ENCODE data around the gene RNF7. TPM values are rescaled to one million over a fixed set of nuclear protein-coding genes. Genes with fewer than 3 reads are reported as not detected.
"Not testable (repeated sequence)": the region's sequence is repeated elsewhere in the genome, so short reads cannot be mapped to it uniquely, and the experiment has no call there.

The RNF7 gene
- total RNA-seq, 6 experiments from 2014 or later = 31.0 to 41.1 (median 34.2) TPM

- ATAC-seq = no peak
- intact Hi-C loops (cut with DNase I) = no loop called here
- no peak for DNase-seq
- TF ChIP-seq POLR2A (IDR thresholded peaks at IDR 0.05) = no peak
- TF ChIP-seq, protein P1, sequence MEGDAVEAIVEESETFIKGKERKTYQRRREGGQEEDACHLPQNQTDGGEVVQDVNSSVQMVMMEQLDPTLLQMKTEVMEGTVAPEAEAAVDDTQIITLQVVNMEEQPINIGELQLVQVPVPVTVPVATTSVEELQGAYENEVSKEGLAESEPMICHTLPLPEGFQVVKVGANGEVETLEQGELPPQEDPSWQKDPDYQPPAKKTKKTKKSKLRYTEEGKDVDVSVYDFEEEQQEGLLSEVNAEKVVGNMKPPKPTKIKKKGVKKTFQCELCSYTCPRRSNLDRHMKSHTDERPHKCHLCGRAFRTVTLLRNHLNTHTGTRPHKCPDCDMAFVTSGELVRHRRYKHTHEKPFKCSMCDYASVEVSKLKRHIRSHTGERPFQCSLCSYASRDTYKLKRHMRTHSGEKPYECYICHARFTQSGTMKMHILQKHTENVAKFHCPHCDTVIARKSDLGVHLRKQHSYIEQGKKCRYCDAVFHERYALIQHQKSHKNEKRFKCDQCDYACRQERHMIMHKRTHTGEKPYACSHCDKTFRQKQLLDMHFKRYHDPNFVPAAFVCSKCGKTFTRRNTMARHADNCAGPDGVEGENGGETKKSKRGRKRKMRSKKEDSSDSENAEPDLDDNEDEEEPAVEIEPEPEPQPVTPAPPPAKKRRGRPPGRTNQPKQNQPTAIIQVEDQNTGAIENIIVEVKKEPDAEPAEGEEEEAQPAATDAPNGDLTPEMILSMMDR (IDR thresholded peaks at IDR 0.05) = no peak
- no peaks in the 10 kb centered on the region for H3K4me1 ChIP-seq
- no peaks in the 10 kb centered on the region for H3K9me3 ChIP-seq
- 59% methylated on average over 6 of the region's 6 CpGs for WGBS (ENCODE audit: insufficient coverage, low coverage, low lambda C conversion rate, missing lambda C conversion rate)
- no peaks in the 10 kb centered on the region for H3K36me3 ChIP-seq
- H3K27me3 ChIP-seq = no peaks in the 10 kb centered on the region
- H3K4me3 ChIP-seq = no peak overlapping the region
- no peak overlapping the region for H3K27ac ChIP-seq
These were observed 38.2 kb upstream of the RNF7 start for GRCh38 chr3:141699897-141700296.

DNA sequence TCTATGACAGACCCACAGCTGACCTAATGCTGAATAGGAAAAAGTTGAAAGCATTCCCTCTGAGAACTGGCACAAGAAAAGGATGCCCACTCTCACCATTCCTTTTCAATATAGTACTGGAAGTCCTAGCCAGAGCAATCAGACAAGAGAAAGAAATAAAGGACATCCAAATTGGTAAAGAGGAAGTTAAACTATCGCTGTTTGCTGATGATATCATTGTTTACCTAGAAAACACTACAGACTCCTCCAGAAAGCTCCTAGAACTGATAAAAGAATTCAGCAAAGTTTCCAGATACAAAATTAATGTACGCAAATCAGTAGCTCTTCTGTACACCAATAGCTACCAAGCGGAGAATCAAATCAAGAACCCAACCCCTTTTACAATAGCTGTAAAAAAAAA, 34.7 kb upstream of the RNF7 start:
- ATAC-seq; H3K4me3 ChIP-seq; H3K4me1 ChIP-seq; H3K9me3 ChIP-seq; H3K27me3 ChIP-seq; H3K27ac ChIP-seq; DNase-seq; intact Hi-C loops (cut with DNase I); H3K36me3 ChIP-seq: not testable (repeated sequence)
- 74% methylated on average over 3 of the region's 3 CpGs for WGBS (ENCODE audit: insufficient coverage, low coverage, low lambda C conversion rate, missing lambda C conversion rate)

DNA sequence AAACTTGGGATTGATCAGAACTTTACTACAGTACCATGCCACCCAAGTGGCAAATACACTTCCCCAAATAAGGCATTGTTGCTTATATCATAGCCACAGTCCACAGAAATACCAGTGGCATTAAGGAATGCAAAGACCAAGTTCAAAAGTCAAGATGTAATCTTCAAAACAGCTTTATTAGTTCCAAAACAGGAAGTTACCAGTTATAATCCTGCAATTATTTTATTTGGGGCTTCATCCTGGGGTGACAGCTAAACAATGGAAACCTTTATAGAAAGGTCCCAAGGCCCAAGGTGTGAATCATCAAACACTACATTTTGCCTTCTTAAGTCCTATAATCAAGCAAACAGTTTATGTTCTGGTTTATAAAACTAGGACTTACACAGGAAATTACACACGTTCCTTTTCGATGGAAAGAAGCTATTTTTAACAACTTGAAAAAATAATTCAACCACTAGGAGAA, 30.3 kb upstream of the RNF7 start:
- no peak for ATAC-seq
- Histone ChIP-seq H3K36me3 (no peaks in the 10 kb centered on the region), H3K27me3 (no peaks in the 10 kb centered on the region), H3K27ac (no peak overlapping the region), H3K9me3 (no peaks in the 10 kb centered on the region), H3K4me3 (no peak overlapping the region), H3K4me1 (no peaks in the 10 kb centered on the region)
- DNase-seq = no peak
- 39% methylated on average over 2 of the region's 2 CpGs for WGBS (ENCODE audit: insufficient coverage, low coverage, low lambda C conversion rate, missing lambda C conversion rate)
- no peak for TF ChIP-seq POLR2A (IDR thresholded peaks at IDR 0.05)
- TF ChIP-seq, protein P1 (IDR thresholded peaks at IDR 0.05) = no peak
- intact Hi-C loops (cut with DNase I) = no loop called here

- intact Hi-C loops (cut with DNase I) = no loop called here
- no peak for TF ChIP-seq POLR2A (IDR thresholded peaks at IDR 0.05)
- TF ChIP-seq, protein P1 (IDR thresholded peaks at IDR 0.05) = no peak
- Histone ChIP-seq H3K36me3 (no peaks in the 10 kb centered on the region), H3K4me1 (no peaks in the 10 kb centered on the region), H3K4me3 (no peak overlapping the region), H3K9me3 (no peaks in the 10 kb centered on the region), H3K27ac (no peak overlapping the region), H3K27me3 (no peaks in the 10 kb centered on the region)
- ATAC-seq = no peak
- no peak for DNase-seq
- 66% methylated on average over 4 of the region's 4 CpGs for WGBS (ENCODE audit: insufficient coverage, low coverage, low lambda C conversion rate, missing lambda C conversion rate)
These were observed 29.7 kb upstream of the RNF7 start for GRCh38 chr3:141708367-141708766.

GRCh38 chr3:141709126-141709770, 28.9 kb upstream of the RNF7 start:
- Histone ChIP-seq H3K9me3 (no peaks in the 10 kb centered on the region), H3K36me3 (no peaks in the 10 kb centered on the region), H3K4me1 (no peaks in the 10 kb centered on the region), H3K27me3 (no peaks in the 10 kb centered on the region), H3K4me3 (no peak overlapping the region), H3K27ac (no peak overlapping the region)
- ATAC-seq (no peak), DNase-seq (no peak)
- intact Hi-C loops (cut with DNase I) = no loop called here
- 87% methylated on average over 7 of the region's 7 CpGs for WGBS (ENCODE audit: insufficient coverage, low coverage, low lambda C conversion rate, missing lambda C conversion rate)
- TF ChIP-seq POLR2A (IDR thresholded peaks at IDR 0.05) = no peak
- TF ChIP-seq, protein P1 (IDR thresholded peaks at IDR 0.05) = no peak
